GM06990 (cell line): ENCODE measurements around the gene TMEM80.

Source experiments
- DNase-seq: peaks from one replicate; pipeline ENCODE4 v3.0.0-alpha.2; 2011; ENCODE audit not compliant: insufficient read length; ENCODE audit errors: extremely low read depth
- H3K27me3 ChIP-seq: replicated peaks from 2 replicates; pipeline ENCODE4 v1.6.0; 2011; ENCODE audit warnings: low read length; ENCODE audit not compliant: control insufficient read depth, insufficient read depth
- H3K36me3 ChIP-seq: 2 replicates; pipeline ENCODE4 v1.5.1; 2011; ENCODE audit warnings: low read length; ENCODE audit not compliant: control insufficient read depth, insufficient read depth
- H3K4me3 ChIP-seq: replicated peaks from 2 replicates; pipeline ENCODE4 v1.5.1; 2011; ENCODE audit warnings: low read depth, mild to moderate bottlenecking, control low read depth, low read length
- CTCF ChIP-seq: IDR thresholded peaks from 2 replicates; pipeline ENCODE4 v1.5.1; 2011; ENCODE audit warnings: low read length, control low read depth, mild to moderate bottlenecking, inconsistent platforms; ENCODE audit not compliant: insufficient read depth, poor library complexity, severe bottlenecking

The TMEM80 gene

GRCh38 chr11:660281-660680, 35.3 kb upstream of the TMEM80 start:
- TF ChIP-seq CTCF = no peak
- Histone ChIP-seq H3K36me3 (peaks cover 10% of the 10 kb centered on the region), H3K27me3 (no peaks in the 10 kb centered on the region), H3K4me3 (no peak overlapping the region)
- DNase-seq = no peak

- H3K36me3 ChIP-seq = peaks cover 12% of the 10 kb centered on the region
- H3K27me3 ChIP-seq = no peaks in the 10 kb centered on the region
- H3K4me3 ChIP-seq = no peak overlapping the region
- TF ChIP-seq CTCF = no peak
- DNase-seq = no peak
Measured at GRCh38 chr11:660681-661444, 34.8 kb upstream of the TMEM80 start.

GRCh38 chr11:662689-663274, 32.8 kb upstream of the TMEM80 start:
- Histone ChIP-seq H3K36me3 (peaks cover 14% of the 10 kb centered on the region), H3K27me3 (no peaks in the 10 kb centered on the region), H3K4me3 (no peak overlapping the region)
- peak; percentile 86 for TF ChIP-seq CTCF
- no peak for DNase-seq

- DNase-seq = no peak
- Histone ChIP-seq H3K36me3 (peaks cover 10% of the 10 kb centered on the region), H3K27me3 (no peaks in the 10 kb centered on the region), H3K4me3 (no peak overlapping the region)
- TF ChIP-seq CTCF = no peak
Measured at GRCh38 chr11:665062-665703, 30.4 kb upstream of the TMEM80 start.

- no peak overlapping the region for H3K4me3 ChIP-seq
- TF ChIP-seq CTCF = no peak
- H3K36me3 ChIP-seq = peaks cover 10% of the 10 kb centered on the region
- no peak for DNase-seq
- no peaks in the 10 kb centered on the region for H3K27me3 ChIP-seq
Measured at GRCh38 chr11:665704-666281, 29.8 kb upstream of the TMEM80 start.
